ENCODE results near the gene SSX5. TPM values are rescaled to one million over a fixed set of nuclear protein-coding genes. Genes with fewer than 3 reads are reported as not detected.
"Not testable (repeated sequence)": the region's sequence is repeated elsewhere in the genome, so short reads cannot be mapped to it uniquely, and the experiment has no call there.

SSX5 gene
- total and polyA plus RNA-seq, 10 of the 15 experiments (the other 5 are each of a cell fraction or from before 2014, with no cell fraction given): 0.05 TPM; not detected in 9

DNA sequence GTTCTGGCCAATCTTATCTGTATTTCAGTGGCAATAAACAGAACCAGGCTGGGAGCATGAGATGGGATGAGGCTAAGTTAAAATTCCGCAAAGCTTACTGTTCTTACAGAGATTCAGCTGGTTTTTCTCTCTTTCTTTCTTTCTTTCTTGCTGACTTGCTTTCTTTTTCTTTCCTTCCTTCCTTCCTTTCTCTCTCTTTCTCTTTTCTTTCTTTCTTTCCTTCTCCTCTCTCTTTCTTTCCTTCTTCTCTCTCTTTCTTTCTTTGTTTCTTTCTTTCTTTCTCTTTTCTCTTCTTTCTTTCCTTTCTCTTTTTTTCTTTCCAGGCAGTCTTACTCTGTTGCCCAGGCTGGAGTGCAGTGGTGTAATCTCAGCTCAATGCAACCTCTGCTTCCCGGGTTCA lies 41.8 kb downstream of the SSX5 start (continued):
- TF ChIP-seq, protein P1, sequence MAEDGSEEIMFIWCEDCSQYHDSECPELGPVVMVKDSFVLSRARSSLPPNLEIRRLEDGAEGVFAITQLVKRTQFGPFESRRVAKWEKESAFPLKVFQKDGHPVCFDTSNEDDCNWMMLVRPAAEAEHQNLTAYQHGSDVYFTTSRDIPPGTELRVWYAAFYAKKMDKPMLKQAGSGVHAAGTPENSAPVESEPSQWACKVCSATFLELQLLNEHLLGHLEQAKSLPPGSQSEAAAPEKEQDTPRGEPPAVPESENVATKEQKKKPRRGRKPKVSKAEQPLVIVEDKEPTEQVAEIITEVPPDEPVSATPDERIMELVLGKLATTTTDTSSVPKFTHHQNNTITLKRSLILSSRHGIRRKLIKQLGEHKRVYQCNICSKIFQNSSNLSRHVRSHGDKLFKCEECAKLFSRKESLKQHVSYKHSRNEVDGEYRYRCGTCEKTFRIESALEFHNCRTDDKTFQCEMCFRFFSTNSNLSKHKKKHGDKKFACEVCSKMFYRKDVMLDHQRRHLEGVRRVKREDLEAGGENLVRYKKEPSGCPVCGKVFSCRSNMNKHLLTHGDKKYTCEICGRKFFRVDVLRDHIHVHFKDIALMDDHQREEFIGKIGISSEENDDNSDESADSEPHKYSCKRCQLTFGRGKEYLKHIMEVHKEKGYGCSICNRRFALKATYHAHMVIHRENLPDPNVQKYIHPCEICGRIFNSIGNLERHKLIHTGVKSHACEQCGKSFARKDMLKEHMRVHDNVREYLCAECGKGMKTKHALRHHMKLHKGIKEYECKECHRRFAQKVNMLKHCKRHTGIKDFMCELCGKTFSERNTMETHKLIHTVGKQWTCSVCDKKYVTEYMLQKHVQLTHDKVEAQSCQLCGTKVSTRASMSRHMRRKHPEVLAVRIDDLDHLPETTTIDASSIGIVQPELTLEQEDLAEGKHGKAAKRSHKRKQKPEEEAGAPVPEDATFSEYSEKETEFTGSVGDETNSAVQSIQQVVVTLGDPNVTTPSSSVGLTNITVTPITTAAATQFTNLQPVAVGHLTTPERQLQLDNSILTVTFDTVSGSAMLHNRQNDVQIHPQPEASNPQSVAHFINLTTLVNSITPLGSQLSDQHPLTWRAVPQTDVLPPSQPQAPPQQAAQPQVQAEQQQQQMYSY (CRISPR knock-in tag; IDR thresholded peaks at IDR 0.05): no peak
- TF ChIP-seq, protein P2, sequence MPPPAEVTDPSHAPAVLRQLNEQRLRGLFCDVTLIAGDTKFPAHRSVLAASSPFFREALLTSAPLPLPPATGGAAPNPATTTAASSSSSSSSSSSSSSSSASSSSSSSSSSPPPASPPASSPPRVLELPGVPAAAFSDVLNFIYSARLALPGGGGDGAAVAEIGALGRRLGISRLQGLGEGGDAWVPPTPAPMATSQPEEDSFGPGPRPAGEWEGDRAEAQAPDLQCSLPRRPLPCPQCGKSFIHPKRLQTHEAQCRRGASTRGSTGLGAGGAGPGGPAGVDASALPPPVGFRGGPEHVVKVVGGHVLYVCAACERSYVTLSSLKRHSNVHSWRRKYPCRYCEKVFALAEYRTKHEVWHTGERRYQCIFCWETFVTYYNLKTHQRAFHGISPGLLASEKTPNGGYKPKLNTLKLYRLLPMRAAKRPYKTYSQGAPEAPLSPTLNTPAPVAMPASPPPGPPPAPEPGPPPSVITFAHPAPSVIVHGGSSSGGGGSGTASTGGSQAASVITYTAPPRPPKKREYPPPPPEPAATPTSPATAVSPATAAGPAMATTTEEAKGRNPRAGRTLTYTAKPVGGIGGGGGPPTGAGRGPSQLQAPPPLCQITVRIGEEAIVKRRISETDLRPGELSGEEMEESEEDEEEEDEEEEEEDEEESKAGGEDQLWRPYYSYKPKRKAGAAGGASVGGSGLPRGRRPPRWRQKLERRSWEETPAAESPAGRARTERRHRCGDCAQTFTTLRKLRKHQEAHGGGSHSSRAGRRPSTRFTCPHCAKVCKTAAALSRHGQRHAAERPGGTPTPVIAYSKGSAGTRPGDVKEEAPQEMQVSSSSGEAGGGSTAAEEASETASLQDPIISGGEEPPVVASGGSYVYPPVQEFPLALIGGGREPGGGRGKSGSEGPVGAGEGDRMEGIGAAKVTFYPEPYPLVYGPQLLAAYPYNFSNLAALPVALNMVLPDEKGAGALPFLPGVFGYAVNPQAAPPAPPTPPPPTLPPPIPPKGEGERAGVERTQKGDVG (CRISPR knock-in tag; IDR thresholded peaks at IDR 0.05): no peak
- TF ChIP-seq NR2C1 (IDR thresholded peaks at IDR 0.05): no peak
- no peak for TF ChIP-seq JUND (IDR thresholded peaks at IDR 0.05; ENCODE audit: low read depth, low read length)

DNA sequence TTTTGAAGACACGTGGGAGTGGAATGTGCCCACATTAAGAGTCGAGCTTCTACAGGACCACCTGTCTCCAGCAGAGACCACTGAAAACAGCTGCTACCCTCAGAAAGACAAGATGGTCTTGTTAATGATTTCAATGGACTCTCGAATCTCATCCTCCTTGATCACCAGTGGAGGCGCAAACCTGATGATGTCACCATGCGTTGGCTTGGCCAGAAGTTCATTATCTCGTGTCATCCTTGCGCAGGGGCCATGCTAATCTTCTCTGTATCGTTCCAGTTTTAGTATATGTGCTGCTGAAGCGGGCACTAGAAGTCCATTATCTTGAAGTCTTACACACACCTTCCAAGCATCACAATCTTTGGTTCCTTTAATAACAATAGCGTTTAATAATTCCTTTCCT lies 42.8 kb downstream of the SSX5 start:
- H3K9ac ChIP-seq (ENCODE audit: control insufficient read depth, insufficient read depth, low read length): no peak overlapping the region
- H3K4me1 ChIP-seq (ENCODE audit: control insufficient read depth, insufficient read depth, low read length): no peaks in the 10 kb centered on the region
- FAIRE-seq (no peak), ATAC-seq (no peak), DNase-seq (ENCODE audit: low read depth, low spot score) (no peak)
- TF ChIP-seq BRCA1 (IDR thresholded peaks at IDR 0.05; ENCODE audit: low read depth, low read length): no peak
- TF ChIP-seq MEF2A (IDR thresholded peaks at IDR 0.05; ENCODE audit: insufficient read depth, low read depth, low read length): no peak
- no peak for TF ChIP-seq RUNX3 (IDR thresholded peaks at IDR 0.05; ENCODE audit: low read length)
- SMC1A ChIA-PET (ENCODE audit: uncharacterized antibody, unreplicated experiment): no interaction called here
- no peak overlapping the region for H3K4me2 ChIP-seq (ENCODE audit: control insufficient read depth, insufficient read depth)
- H3K36me3 ChIP-seq (ENCODE audit: control insufficient read depth in 2 of 2, insufficient read depth in 2 of 2, low read length in 1 of 2): no peaks in the 10 kb centered on the region
- no peak overlapping the region for H2AFZ ChIP-seq (ENCODE audit: control insufficient read depth, low read depth, low read length)
- H4K20me1 ChIP-seq (ENCODE audit: control insufficient read depth, insufficient read depth): no peaks in the 10 kb centered on the region
- in situ Hi-C loops (cut with MboI) (no loop called here), intact Hi-C loops (cut with micrococcal nuclease; ENCODE audit: unreplicated experiment) (no loop called here)
- RAD21 ChIA-PET (ENCODE audit: unreplicated experiment): no interaction called here
- H3K9me3 ChIP-seq (replicated peaks; ENCODE audit: control insufficient read depth, insufficient read depth, low read length): no peaks in the 10 kb centered on the region
- no peaks in the 10 kb centered on the region for H3K79me2 ChIP-seq (ENCODE audit: control insufficient read depth, insufficient read depth, low read length)
- no peaks in the 10 kb centered on the region for H3K27me3 ChIP-seq (replicated peaks in 1 of 2; ENCODE audit: control insufficient read depth in 2 of 2, insufficient read depth in 2 of 2, low read length in 1 of 2)
- POLR2A ChIA-PET: no interaction called here
- CTCF ChIA-PET: no interaction called here
- no peak overlapping the region for H3K27ac ChIP-seq (ENCODE audit: control insufficient read depth, insufficient read depth)
- H3K4me3 ChIP-seq: no peak overlapping the region
- WGBS (ENCODE audit: insufficient coverage, insufficient replicate concordance, low lambda C conversion rate, missing lambda C conversion rate): 40% methylated on average over 10 of the region's 10 CpGs
- no TSS peak for BruUV-seq (replicated peaks)

DNA sequence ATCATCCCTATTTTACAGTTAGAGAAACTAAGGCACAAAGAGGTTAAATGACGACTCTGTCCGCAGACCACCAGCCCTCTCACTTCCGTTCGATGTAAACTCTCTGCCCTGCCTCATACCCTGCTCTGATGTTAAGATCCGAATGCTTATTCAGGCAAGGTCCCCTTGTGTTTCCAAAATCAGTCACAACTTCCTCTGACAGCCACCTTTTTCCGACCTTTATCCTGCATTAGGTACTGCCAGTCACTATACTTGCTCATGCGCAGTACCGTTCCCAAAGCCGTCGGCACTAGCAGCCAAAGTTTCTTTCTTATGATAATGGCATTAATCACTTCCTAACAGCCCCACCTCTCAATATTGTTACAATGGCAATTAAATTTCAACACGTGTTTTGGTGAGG lies 53.9 kb downstream of the SSX5 start:
- intact Hi-C loops (cut with micrococcal nuclease; ENCODE audit: unreplicated experiment); DNase-seq (ENCODE audit: low read depth, low spot score); FAIRE-seq: not testable (repeated sequence)

More for the DNA sequence above, 53.9 kb downstream of the SSX5 start:
- H3K9me3 ChIP-seq (replicated peaks; ENCODE audit: control insufficient read depth, insufficient read depth, low read length); in situ Hi-C loops (cut with MboI); H3K4me2 ChIP-seq (ENCODE audit: control insufficient read depth, insufficient read depth); H3K36me3 ChIP-seq (ENCODE audit: control insufficient read depth in 2 of 2, insufficient read depth in 2 of 2, low read length in 1 of 2); RAD21 ChIA-PET (ENCODE audit: unreplicated experiment); H2AFZ ChIP-seq (ENCODE audit: control insufficient read depth, low read depth, low read length); H3K4me3 ChIP-seq; H3K27me3 ChIP-seq (replicated peaks in 1 of 2; ENCODE audit: control insufficient read depth in 2 of 2, insufficient read depth in 2 of 2, low read length in 1 of 2); SMC1A ChIA-PET (ENCODE audit: uncharacterized antibody, unreplicated experiment); H3K79me2 ChIP-seq (ENCODE audit: control insufficient read depth, insufficient read depth, low read length); H4K20me1 ChIP-seq (ENCODE audit: control insufficient read depth, insufficient read depth); BruUV-seq (replicated peaks); POLR2A ChIA-PET; H3K4me1 ChIP-seq (ENCODE audit: control insufficient read depth, insufficient read depth, low read length); ATAC-seq; H3K27ac ChIP-seq (ENCODE audit: control insufficient read depth, insufficient read depth); H3K9ac ChIP-seq (ENCODE audit: control insufficient read depth, insufficient read depth, low read length); CTCF ChIA-PET: not testable (repeated sequence)
- whole genome bisulfite sequencing (ENCODE audit: insufficient coverage, insufficient replicate concordance, low lambda C conversion rate, missing lambda C conversion rate): 67% methylated on average over 11 of the region's 11 CpGs

Measured in GM12878 (cell line).